HEK293 (cell line): ENCODE results near the gene TMEM263.

Source experiments
- CTCF ChIA-PET: fragments of 350-600 bp; formaldehyde crosslinking; extraction: SDS; loops from one replicate; lab custom pipeline; 2021; ENCODE audit warnings: antibody characterized with exemption; lab: Yijun Ruan, JAX
- POLR2A ChIA-PET: fragments of 300-600 bp; formaldehyde crosslinking; extraction: SDS; loops from one replicate; lab custom pipeline; 2020; ENCODE audit warnings: antibody characterized with exemption, inconsistent platforms; lab: Yijun Ruan, JAX
- H3K27ac ChIP-seq: fragments of 200-500 bp; sonication (Bioruptor generic); 2 replicates; pipeline ENCODE4 v1.5.1; 2014; ENCODE audit warnings: low read depth, low read length, control low read depth, inconsistent platforms; ENCODE audit errors: extremely low read depth
- H3K36me3 ChIP-seq, 2 experiments: fragments of 200-500 bp in 1 of 2; sonication (Bioruptor generic) in 1 of 2; 1 replicate in 1 of 2; 2 replicates in 1 of 2; pipeline ENCODE4 v1.5.1; 2014 to 2017; ENCODE audit warnings: inconsistent platforms in 2 of 2, low read length in 2 of 2; ENCODE audit not compliant: control insufficient read depth in 2 of 2, insufficient read depth in 1 of 2
- H3K4me1 ChIP-seq: fragments of 200-500 bp; sonication (Bioruptor generic); 2 replicates; pipeline ENCODE4 v1.5.1; 2014; ENCODE audit warnings: mild to moderate bottlenecking, low read length, inconsistent platforms; ENCODE audit not compliant: control insufficient read depth, insufficient read depth
- H3K4me3 ChIP-seq: 2 replicates; pipeline ENCODE4 v1.5.1; 2011; ENCODE audit warnings: low read depth, mild to moderate bottlenecking, control low read depth, low read length, moderate library complexity
- H3K9me3 ChIP-seq: fragments of 200-500 bp; sonication (Bioruptor generic); 2 replicates; pipeline ENCODE4 v1.5.1; 2014; ENCODE audit warnings: low read depth, low read length, inconsistent platforms; ENCODE audit not compliant: control insufficient read depth, insufficient read depth
- REPIN1 ChIP-seq: fragments of 450-650 bp; formaldehyde crosslinking; IDR thresholded peaks from 2 replicates; pipeline ENCODE4 v1.5.1; 2017; ENCODE audit warnings: missing biosample characterization, missing genetic modification characterization, low read depth
- SCRT1 ChIP-seq: fragments of 450-650 bp; formaldehyde crosslinking; IDR thresholded peaks from 2 replicates; pipeline ENCODE4 v1.5.1; 2016; ENCODE audit warnings: missing biosample characterization, missing genetic modification characterization, borderline replicate concordance
- WT1 ChIP-seq: fragments of 450-650 bp; formaldehyde crosslinking; IDR thresholded peaks from 2 replicates; pipeline ENCODE4 v1.5.1; 2016; ENCODE audit warnings: missing biosample characterization, missing genetic modification characterization
- ZBTB17 ChIP-seq: fragments of 450-650 bp; formaldehyde crosslinking; IDR thresholded peaks from 2 replicates; pipeline ENCODE4 v1.5.1; 2016; ENCODE audit warnings: missing biosample characterization, missing genetic modification characterization
- ZBTB8A ChIP-seq: fragments of 450-650 bp; formaldehyde crosslinking; IDR thresholded peaks from 2 replicates; pipeline ENCODE4 v1.5.1; 2016; ENCODE audit warnings: missing biosample characterization, missing genetic modification characterization
- ZFP37 ChIP-seq: fragments of 450-650 bp; formaldehyde crosslinking; IDR thresholded peaks from 2 replicates; pipeline ENCODE4 v1.5.1; 2016; ENCODE audit warnings: missing biosample characterization, missing genetic modification characterization
- ZNF132 ChIP-seq: fragments of 450-650 bp; formaldehyde crosslinking; IDR thresholded peaks from 2 replicates; pipeline ENCODE4 v1.5.1; 2017; ENCODE audit warnings: missing biosample characterization, missing genetic modification characterization, borderline replicate concordance
- ZNF155 ChIP-seq: fragments of 450-650 bp; formaldehyde crosslinking; IDR thresholded peaks from 2 replicates; pipeline ENCODE4 v1.5.1; 2016; ENCODE audit warnings: missing biosample characterization, missing genetic modification characterization
- ZNF221 ChIP-seq: fragments of 450-650 bp; formaldehyde crosslinking; IDR thresholded peaks from 2 replicates; pipeline ENCODE4 v1.5.1; 2017; ENCODE audit warnings: missing biosample characterization, missing genetic modification characterization, borderline replicate concordance
- ZNF239 ChIP-seq: fragments of 450-650 bp; formaldehyde crosslinking; IDR thresholded peaks from 2 replicates; pipeline ENCODE4 v1.5.1; 2016; ENCODE audit warnings: missing biosample characterization, missing genetic modification characterization
- ZNF266 ChIP-seq: fragments of 450-650 bp; formaldehyde crosslinking; IDR thresholded peaks from 2 replicates; pipeline ENCODE4 v1.5.1; 2016; ENCODE audit warnings: missing biosample characterization, missing genetic modification characterization, low read depth
- ZNF324 ChIP-seq: fragments of 450-650 bp; formaldehyde crosslinking; IDR thresholded peaks from 2 replicates; pipeline ENCODE4 v1.5.1; 2016; ENCODE audit warnings: missing biosample characterization, missing genetic modification characterization
- ZNF549 ChIP-seq: fragments of 450-650 bp; IDR thresholded peaks from 2 replicates; pipeline ENCODE4 v1.5.1; 2018; ENCODE audit warnings: missing biosample characterization, missing genetic modification characterization, mild to moderate bottlenecking, inconsistent platforms, moderate library complexity
- ZNF561 ChIP-seq: fragments of 450-650 bp; IDR thresholded peaks from 2 replicates; pipeline ENCODE4 v1.5.1; 2018; ENCODE audit warnings: missing biosample characterization, missing genetic modification characterization, borderline replicate concordance
- ZNF600 ChIP-seq: fragments of 450-650 bp; formaldehyde crosslinking; IDR thresholded peaks from 2 replicates; pipeline ENCODE4 v1.5.1; 2016; ENCODE audit warnings: missing biosample characterization, missing genetic modification characterization
- ZNF629 ChIP-seq: fragments of 450-650 bp; formaldehyde crosslinking; IDR thresholded peaks from 2 replicates; pipeline ENCODE4 v1.5.1; 2017; ENCODE audit warnings: missing biosample characterization, missing genetic modification characterization
- ZNF791 ChIP-seq: fragments of 450-650 bp; formaldehyde crosslinking; IDR thresholded peaks from 2 replicates; pipeline ENCODE4 v1.5.1; 2016; ENCODE audit warnings: missing biosample characterization, missing genetic modification characterization
- ZNF837 ChIP-seq: fragments of 450-650 bp; formaldehyde crosslinking; IDR thresholded peaks from 2 replicates; pipeline ENCODE4 v1.5.1; 2016; ENCODE audit warnings: missing biosample characterization, missing genetic modification characterization
- ZSCAN30 ChIP-seq: fragments of 450-650 bp; IDR thresholded peaks from 2 replicates; pipeline ENCODE4 v1.5.1; 2018; ENCODE audit warnings: missing biosample characterization, mild to moderate bottlenecking, missing genetic modification characterization, moderate library complexity
- ZSCAN5A ChIP-seq: fragments of 450-650 bp; formaldehyde crosslinking; IDR thresholded peaks from 2 replicates; pipeline ENCODE4 v1.5.1; 2016; ENCODE audit warnings: missing biosample characterization, missing genetic modification characterization
- TF ChIP-seq, protein P1 (sequence below): fragments of 450-650 bp; formaldehyde crosslinking; IDR thresholded peaks from 2 replicates; pipeline ENCODE4 v1.5.1; 2016; ENCODE audit warnings: missing biosample characterization, missing genetic modification characterization
- TF ChIP-seq, protein P2 (sequence below): fragments of 450-650 bp; formaldehyde crosslinking; IDR thresholded peaks from 2 replicates; pipeline ENCODE4 v1.5.1; 2016; ENCODE audit warnings: missing biosample characterization, missing genetic modification characterization
- TF ChIP-seq, protein P3 (sequence below): fragments of 450-650 bp; formaldehyde crosslinking; IDR thresholded peaks from 2 replicates; pipeline ENCODE4 v1.5.1; 2016; ENCODE audit warnings: missing biosample characterization, missing genetic modification characterization
- TF ChIP-seq, protein P4 (sequence below): fragments of 450-650 bp; formaldehyde crosslinking; IDR thresholded peaks from 2 replicates; pipeline ENCODE4 v1.5.1; 2016; ENCODE audit warnings: missing biosample characterization, missing genetic modification characterization

The TMEM263 gene

GRCh38 chr12:106964526-106964925 lies 8.8 kb downstream of the TMEM263 start (continued):
- TF ChIP-seq, protein P1, sequence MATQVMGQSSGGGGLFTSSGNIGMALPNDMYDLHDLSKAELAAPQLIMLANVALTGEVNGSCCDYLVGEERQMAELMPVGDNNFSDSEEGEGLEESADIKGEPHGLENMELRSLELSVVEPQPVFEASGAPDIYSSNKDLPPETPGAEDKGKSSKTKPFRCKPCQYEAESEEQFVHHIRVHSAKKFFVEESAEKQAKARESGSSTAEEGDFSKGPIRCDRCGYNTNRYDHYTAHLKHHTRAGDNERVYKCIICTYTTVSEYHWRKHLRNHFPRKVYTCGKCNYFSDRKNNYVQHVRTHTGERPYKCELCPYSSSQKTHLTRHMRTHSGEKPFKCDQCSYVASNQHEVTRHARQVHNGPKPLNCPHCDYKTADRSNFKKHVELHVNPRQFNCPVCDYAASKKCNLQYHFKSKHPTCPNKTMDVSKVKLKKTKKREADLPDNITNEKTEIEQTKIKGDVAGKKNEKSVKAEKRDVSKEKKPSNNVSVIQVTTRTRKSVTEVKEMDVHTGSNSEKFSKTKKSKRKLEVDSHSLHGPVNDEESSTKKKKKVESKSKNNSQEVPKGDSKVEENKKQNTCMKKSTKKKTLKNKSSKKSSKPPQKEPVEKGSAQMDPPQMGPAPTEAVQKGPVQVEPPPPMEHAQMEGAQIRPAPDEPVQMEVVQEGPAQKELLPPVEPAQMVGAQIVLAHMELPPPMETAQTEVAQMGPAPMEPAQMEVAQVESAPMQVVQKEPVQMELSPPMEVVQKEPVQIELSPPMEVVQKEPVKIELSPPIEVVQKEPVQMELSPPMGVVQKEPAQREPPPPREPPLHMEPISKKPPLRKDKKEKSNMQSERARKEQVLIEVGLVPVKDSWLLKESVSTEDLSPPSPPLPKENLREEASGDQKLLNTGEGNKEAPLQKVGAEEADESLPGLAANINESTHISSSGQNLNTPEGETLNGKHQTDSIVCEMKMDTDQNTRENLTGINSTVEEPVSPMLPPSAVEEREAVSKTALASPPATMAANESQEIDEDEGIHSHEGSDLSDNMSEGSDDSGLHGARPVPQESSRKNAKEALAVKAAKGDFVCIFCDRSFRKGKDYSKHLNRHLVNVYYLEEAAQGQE (tag by site-specific recombination) = no peak
- TF ChIP-seq ZNF791 (tag by site-specific recombination) (no peak), ZSCAN5A (tag by site-specific recombination) (no peak)

DNA sequence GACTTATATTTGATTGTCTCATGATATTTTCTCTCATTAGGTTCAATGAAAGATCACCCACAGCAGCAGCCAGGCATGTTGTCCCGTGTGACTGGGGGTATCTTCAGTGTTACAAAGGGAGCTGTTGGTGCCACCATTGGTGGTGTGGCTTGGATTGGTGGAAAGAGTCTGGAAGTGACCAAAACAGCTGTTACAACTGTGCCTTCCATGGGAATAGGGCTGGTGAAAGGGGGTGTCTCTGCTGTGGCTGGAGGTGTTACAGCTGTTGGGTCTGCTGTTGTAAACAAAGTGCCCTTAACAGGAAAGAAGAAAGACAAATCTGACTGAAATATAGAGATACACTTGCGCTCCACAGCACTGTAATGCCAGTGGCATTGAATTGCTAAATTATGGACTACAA lies 15.4 kb downstream of the TMEM263 start:
- H3K4me3 ChIP-seq = no peak overlapping the region
- no peak overlapping the region for H3K27ac ChIP-seq
- POLR2A ChIA-PET = interaction anchor here (1.5 kb wide), 1 partner anchor 16 kb away, joined by 5 read pairs; the partner anchor contains the start of gene MTERF2
- H3K36me3 ChIP-seq = peaks cover 14 to 48% of the 10 kb centered on the region in 2 experiments
- CTCF ChIA-PET = interaction anchor here (0.5 to 0.8 kb wide), 3 partner anchors 11 to 652 kb away, joined by 3 to 5 read pairs (median 4); no protein-coding TSS in a partner anchor
- H3K9me3 ChIP-seq = no peaks in the 10 kb centered on the region
- no peak for TF ChIP-seq ZFP37 (tag by site-specific recombination)
- TF ChIP-seq ZNF837 = no peak
- TF ChIP-seq ZNF266 (tag by site-specific recombination) = no peak
- TF ChIP-seq ZSCAN30 = no peak
- no peaks in the 10 kb centered on the region for H3K4me1 ChIP-seq

- Histone ChIP-seq H3K4me3 (no peak overlapping the region), H3K36me3 (peaks cover 6 to 27% of the 10 kb centered on the region in 2 experiments; a peak in 2 of 3 replicates), H3K4me1 (peaks cover 5% of the 10 kb centered on the region; the same call in 1 of the 2 replicates), H3K27ac (no peak overlapping the region), H3K9me3 (no peaks in the 10 kb centered on the region)
- TF ChIP-seq ZNF239 = no peak
- TF ChIP-seq, protein P2, sequence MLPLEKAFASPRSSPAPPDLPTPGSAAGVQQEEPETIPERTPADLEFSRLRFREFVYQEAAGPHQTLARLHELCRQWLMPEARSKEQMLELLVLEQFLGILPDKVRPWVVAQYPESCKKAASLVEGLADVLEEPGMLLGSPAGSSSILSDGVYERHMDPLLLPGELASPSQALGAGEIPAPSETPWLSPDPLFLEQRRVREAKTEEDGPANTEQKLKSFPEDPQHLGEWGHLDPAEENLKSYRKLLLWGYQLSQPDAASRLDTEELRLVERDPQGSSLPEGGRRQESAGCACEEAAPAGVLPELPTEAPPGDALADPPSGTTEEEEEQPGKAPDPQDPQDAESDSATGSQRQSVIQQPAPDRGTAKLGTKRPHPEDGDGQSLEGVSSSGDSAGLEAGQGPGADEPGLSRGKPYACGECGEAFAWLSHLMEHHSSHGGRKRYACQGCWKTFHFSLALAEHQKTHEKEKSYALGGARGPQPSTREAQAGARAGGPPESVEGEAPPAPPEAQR (tag by site-specific recombination) = no peak
- TF ChIP-seq, protein P3, sequence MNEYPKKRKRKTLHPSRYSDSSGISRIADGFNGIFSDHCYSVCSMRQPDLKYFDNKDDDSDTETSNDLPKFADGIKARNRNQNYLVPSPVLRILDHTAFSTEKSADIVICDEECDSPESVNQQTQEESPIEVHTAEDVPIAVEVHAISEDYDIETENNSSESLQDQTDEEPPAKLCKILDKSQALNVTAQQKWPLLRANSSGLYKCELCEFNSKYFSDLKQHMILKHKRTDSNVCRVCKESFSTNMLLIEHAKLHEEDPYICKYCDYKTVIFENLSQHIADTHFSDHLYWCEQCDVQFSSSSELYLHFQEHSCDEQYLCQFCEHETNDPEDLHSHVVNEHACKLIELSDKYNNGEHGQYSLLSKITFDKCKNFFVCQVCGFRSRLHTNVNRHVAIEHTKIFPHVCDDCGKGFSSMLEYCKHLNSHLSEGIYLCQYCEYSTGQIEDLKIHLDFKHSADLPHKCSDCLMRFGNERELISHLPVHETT (tag by site-specific recombination) = no peak
- TF ChIP-seq ZNF155 (tag by site-specific recombination) = no peak
- no peak for TF ChIP-seq WT1 (tag by site-specific recombination)
- TF ChIP-seq ZNF600 (tag by site-specific recombination) = no peak
- TF ChIP-seq SCRT1 (tag by site-specific recombination) = no peak
- no peak for TF ChIP-seq REPIN1 (tag by site-specific recombination)
- no peak for TF ChIP-seq ZNF221 (tag by site-specific recombination)
- TF ChIP-seq ZNF549 (tag by site-specific recombination) = no peak
- TF ChIP-seq ZBTB17 (tag by site-specific recombination) = no peak
- no peak for TF ChIP-seq ZBTB8A (tag by site-specific recombination)
- no peak for TF ChIP-seq ZNF132 (tag by site-specific recombination)
- TF ChIP-seq ZNF561 (tag by site-specific recombination) = no peak
- no peak for TF ChIP-seq ZNF324 (tag by site-specific recombination)
- TF ChIP-seq, protein P4, sequence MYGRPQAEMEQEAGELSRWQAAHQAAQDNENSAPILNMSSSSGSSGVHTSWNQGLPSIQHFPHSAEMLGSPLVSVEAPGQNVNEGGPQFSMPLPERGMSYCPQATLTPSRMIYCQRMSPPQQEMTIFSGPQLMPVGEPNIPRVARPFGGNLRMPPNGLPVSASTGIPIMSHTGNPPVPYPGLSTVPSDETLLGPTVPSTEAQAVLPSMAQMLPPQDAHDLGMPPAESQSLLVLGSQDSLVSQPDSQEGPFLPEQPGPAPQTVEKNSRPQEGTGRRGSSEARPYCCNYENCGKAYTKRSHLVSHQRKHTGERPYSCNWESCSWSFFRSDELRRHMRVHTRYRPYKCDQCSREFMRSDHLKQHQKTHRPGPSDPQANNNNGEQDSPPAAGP (tag by site-specific recombination) = no peak
- TF ChIP-seq ZNF629 = no peak
- POLR2A ChIA-PET = interaction anchor here (1.6 kb wide), 1 partner anchor 17 kb away, joined by 3 read pairs; no protein-coding TSS in a partner anchor
- CTCF ChIA-PET = no interaction called here
Observed at GRCh38 chr12:106973545-106973944, 17.8 kb downstream of the TMEM263 start.
